ENCODE data around the gene KCNV2.
A peak's percentile ranks its signal among the peaks of the same experiment; 100 is the strongest.

Gene KCNV2

GRCh38 chr9:2758898-2759510 is 41.7 kb downstream of the KCNV2 start:
- DNase-seq (ENCODE audit: low spot score): no peak

- no peak for DNase-seq (ENCODE audit: low spot score)
These were observed 44.1 kb downstream of the KCNV2 start for GRCh38 chr9:2761424-2761823.

GRCh38 chr9:2764353-2764752 is 47.0 kb downstream of the KCNV2 start:
- DNase-seq (ENCODE audit: low spot score): peak; percentile 2

- no peak for DNase-seq (ENCODE audit: low spot score)
These were observed 48.1 kb downstream of the KCNV2 start for GRCh38 chr9:2765250-2765880.

GRCh38 chr9:2767800-2768677 is 50.7 kb downstream of the KCNV2 start:
- no peak for DNase-seq (ENCODE audit: low spot score)

- DNase-seq (ENCODE audit: low spot score): no peak
These were observed 53.8 kb downstream of the KCNV2 start for GRCh38 chr9:2771087-2771486.

- no peak for DNase-seq (ENCODE audit: low spot score)
These were observed 54.4 kb downstream of the KCNV2 start for GRCh38 chr9:2771661-2772060.

GRCh38 chr9:2777454-2777853 is 60.1 kb downstream of the KCNV2 start:
- DNase-seq (ENCODE audit: low spot score): no peak

- DNase-seq (ENCODE audit: low spot score): no peak
These were observed 61.5 kb downstream of the KCNV2 start for GRCh38 chr9:2778816-2779215.

Data from CD4-positive, alpha-beta T cell treated with Interleukin-2 at 100 ng/mL for 4 hours (primary cell).